HG03139 (cell line): Measurements from ENCODE around the gene SPARCL1.
"Not testable (repeated sequence)": the region's sequence is repeated elsewhere in the genome, so short reads cannot be mapped to it uniquely, and the experiment has no call there.

Source experiments
- ATAC-seq: cut with Tn5 transposase; IDR thresholded peaks from one replicate; pipeline ENCODE4 v1.9.1; 2021; ENCODE audit not compliant: unreplicated experiment

The SPARCL1 gene, protein sequence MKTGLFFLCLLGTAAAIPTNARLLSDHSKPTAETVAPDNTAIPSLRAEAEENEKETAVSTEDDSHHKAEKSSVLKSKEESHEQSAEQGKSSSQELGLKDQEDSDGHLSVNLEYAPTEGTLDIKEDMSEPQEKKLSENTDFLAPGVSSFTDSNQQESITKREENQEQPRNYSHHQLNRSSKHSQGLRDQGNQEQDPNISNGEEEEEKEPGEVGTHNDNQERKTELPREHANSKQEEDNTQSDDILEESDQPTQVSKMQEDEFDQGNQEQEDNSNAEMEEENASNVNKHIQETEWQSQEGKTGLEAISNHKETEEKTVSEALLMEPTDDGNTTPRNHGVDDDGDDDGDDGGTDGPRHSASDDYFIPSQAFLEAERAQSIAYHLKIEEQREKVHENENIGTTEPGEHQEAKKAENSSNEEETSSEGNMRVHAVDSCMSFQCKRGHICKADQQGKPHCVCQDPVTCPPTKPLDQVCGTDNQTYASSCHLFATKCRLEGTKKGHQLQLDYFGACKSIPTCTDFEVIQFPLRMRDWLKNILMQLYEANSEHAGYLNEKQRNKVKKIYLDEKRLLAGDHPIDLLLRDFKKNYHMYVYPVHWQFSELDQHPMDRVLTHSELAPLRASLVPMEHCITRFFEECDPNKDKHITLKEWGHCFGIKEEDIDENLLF

DNA sequence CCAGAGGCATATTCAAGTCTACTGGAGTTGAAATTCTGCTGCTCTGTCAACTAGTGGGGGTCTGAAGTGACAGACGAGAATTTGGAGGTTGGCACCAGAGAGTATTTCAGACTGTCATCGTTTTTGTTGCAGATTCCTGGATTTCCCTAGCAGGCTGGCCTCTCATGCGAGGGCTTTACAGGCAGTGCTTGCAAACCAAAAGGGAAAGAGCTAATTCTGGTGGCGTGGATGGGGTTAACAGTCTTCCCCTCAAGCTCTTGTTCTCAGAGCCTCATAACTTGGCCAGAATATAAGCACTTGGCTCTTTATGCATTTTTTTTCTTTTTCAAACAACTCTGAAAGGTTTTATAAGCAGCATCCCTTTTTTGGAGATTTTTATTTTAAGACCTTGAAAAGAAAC, at the start of gene SPARCL1:
SPARCL1 (minus strand) TSS at position 190 of the 400 bp plus-strand sequence. CDS start 29,802 bp downstream, outside the sequence.
- no peak for ATAC-seq

- ATAC-seq, result no peak
Observed at GRCh38 chr4:87575983-87576382, 46.8 kb upstream of the SPARCL1 start.

- no peak for ATAC-seq
Observed at GRCh38 chr4:87575408-87575807, 46.2 kb upstream of the SPARCL1 start.

DNA sequence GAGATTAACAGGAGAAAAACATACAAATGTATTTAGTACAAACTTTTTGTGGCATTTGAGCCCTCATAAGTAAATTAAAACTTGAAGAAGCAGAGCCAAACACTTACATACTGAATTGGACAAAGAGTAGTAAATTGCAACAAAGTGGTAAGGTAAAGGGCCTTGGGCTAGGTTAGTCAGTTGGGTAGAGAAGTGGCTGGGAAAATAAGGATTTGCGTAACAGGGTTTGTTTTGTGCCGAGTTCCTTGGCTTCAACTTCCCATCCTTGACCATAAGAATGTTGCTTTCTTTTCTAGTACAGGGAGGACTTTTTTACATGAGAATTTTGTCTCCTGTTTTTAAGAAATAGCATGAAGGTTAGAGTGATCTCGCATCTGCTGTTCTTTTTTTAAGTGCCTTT, 45.8 kb upstream of the SPARCL1 start:
- no peak for ATAC-seq

DNA sequence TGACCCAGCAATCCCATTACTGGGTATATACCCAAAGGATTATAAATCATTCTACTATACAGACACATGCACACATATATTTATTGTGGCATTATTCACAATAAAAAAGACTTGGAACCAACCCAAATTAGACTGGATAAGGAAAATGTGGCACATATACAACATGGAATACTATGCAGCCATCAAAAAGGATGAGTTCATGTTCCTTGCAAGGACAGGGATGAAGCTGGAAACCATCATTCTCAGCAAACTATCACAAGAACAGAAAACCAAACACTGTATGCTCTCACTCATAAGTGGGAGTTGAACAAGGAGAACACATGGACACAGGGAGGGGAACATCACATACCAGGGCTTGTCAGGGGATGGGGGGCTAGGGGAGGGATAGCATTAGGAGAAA, 45.2 kb upstream of the SPARCL1 start:
- not testable (repeated sequence) for ATAC-seq

DNA sequence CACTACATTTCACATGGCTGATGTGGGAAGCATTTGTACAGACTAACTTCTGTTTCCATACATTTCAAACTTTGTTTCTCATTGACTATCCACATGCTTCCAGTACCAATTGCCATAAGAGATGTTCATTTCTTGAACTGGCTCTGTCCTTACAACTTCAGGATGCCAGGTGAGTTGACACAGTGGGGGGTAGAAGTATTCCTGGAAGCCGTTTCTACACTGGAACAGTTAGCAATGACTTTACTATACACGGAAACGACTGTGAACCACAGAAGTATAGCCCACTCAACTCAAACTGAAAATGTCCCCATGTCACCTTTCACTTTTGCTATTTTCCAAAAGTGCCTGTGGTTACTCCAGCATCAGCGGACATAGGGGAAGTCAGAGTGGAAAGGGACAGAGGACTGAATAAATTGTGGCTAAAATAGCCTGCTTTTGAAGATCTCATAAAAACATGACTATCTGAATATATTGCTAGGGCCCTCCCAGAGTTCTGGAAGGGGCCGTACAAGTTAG, 41.2 kb upstream of the SPARCL1 start:
- no peak for ATAC-seq

DNA sequence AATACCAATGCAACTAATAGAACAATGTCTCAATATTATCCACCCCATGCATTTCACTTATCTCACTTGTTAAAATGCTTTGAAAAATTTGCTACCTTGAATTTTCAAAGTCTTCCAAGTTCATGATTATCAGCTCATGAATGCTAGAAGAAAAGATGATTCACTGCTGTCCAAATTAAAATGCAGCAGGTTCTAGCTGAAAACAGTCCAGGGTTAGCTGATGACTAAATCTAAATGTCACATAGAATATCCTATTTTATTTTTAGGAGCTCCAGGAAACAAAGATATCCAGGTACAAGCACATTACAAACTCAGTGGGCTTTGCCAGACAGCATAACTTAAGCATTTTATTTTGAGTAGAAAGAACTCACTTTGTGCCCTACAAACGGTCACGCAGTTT, 38.0 kb upstream of the SPARCL1 start:
- no peak for ATAC-seq

DNA sequence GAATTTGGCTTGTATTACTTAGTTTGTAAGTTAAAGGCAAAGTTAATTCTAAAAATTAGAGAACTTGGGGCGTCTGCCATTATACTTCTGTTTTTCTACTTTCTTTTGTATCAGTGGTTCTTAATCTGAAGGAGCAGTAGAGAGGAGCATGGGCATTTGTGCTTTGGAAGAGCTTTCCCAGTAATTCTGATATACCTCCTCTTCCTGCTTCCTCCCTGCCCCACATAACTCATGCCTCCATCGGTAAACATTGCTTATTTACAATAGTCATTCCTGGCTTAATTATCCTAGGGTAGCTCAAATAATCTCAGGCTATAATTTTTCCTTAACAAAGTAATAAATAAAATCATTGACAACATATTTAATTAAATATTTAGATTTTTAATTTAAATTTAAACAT, 37.1 kb upstream of the SPARCL1 start:
- no peak for ATAC-seq

GRCh38 chr4:87565746-87566145, 36.6 kb upstream of the SPARCL1 start:
- ATAC-seq, result no peak

GRCh38 chr4:87560802-87561201, 31.6 kb upstream of the SPARCL1 start:
- no peak for ATAC-seq

GRCh38 chr4:87559090-87559837, 30.1 kb upstream of the SPARCL1 start:
- peak; percentile 99 for ATAC-seq

DNA sequence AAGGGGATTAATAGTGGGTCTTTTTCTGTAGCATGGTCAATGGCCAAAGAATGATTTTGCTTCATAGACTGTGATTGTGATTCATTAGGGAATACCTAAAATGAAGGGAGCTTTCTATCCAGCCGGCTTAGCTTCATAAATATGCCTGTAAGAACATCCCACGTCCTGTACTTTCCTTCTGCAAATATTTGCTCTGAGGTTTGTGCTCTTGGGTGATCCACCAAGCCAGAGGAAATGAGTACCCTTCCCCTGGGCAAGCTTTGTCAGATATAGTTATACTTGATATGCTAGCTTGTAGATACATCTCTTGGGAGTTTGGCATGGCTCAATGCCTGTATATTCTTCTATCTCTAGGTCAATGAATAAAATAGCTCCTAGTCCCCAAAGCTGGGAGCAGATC, 28.2 kb upstream of the SPARCL1 start:
- ATAC-seq, result no peak

- ATAC-seq, result no peak
Observed at GRCh38 chr4:87555773-87556619, 26.8 kb upstream of the SPARCL1 start.

DNA sequence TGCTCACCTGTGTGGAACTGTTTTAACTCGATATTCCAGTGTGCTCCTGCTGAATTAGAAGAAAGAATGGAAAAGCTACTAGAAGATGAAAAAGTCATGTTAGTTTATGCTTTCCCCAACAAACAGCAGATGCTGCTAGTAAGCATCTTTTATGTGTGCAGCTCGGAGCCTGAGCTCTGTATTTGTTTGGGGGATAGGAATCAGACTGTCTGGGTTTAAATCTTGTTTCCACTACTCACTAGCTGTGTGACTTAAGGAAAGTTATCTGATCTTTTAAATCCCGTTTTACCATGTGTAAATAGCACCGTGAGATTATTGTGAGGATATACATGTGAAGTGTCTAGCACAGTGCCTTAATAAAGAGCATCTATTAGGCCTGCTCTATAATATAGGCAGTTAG, 24.0 kb upstream of the SPARCL1 start:
- no peak for ATAC-seq

GRCh38 chr4:87551361-87551760, 22.2 kb upstream of the SPARCL1 start:
- ATAC-seq, result no peak

- no peak for ATAC-seq
Observed at GRCh38 chr4:87547016-87547708, 18.0 kb upstream of the SPARCL1 start.

- ATAC-seq, result no peak
Observed at GRCh38 chr4:87545052-87545451, 15.9 kb upstream of the SPARCL1 start.

GRCh38 chr4:87543835-87544461, 14.8 kb upstream of the SPARCL1 start:
- ATAC-seq, result no peak

GRCh38 chr4:87542734-87543312, 13.6 kb upstream of the SPARCL1 start:
- no peak for ATAC-seq
